ENCODE data around the gene GIGYF2. TPM values are rescaled to one million over a fixed set of nuclear protein-coding genes. Genes with fewer than 3 reads are reported as not detected.

GIGYF2 gene
- total RNA-seq, 1 donor from 2014 or later, result 61.1 TPM

- H3K9me3 Mint-ChIP-seq (ENCODE audit: unreplicated experiment), result no peaks in the 10 kb centered on the region
- H3K4me1 Mint-ChIP-seq (ENCODE audit: unreplicated experiment), result peaks cover 12% of the 10 kb centered on the region
- no peak overlapping the region for H3K27ac Mint-ChIP-seq (ENCODE audit: unreplicated experiment)
- no peak for TF ChIP-seq CTCF (IDR thresholded peaks at IDR 0.05; ENCODE audit: unreplicated experiment)
- no peak for DNase-seq (ENCODE audit: low spot score)
- peaks cover 3% of the 10 kb centered on the region for H3K36me3 Mint-ChIP-seq (ENCODE audit: low read depth, unreplicated experiment)
- no peak overlapping the region for H3K4me3 Mint-ChIP-seq (ENCODE audit: unreplicated experiment)
- peaks cover 7% of the 10 kb centered on the region for H3K27me3 Mint-ChIP-seq (ENCODE audit: unreplicated experiment)
These were observed 195.7 kb downstream of the GIGYF2 start for GRCh38 chr2:232892843-232893242.

GRCh38 chr2:232893834-232894233, 196.7 kb downstream of the GIGYF2 start:
- peaks cover 7% of the 10 kb centered on the region for H3K27me3 Mint-ChIP-seq (ENCODE audit: unreplicated experiment)

GRCh38 chr2:232894251-232894650, 197.1 kb downstream of the GIGYF2 start:
- Mint-ChIP-seq H3K9me3 (ENCODE audit: unreplicated experiment) (no peaks in the 10 kb centered on the region), H3K36me3 (ENCODE audit: low read depth, unreplicated experiment) (peaks cover 3% of the 10 kb centered on the region), H3K4me3 (ENCODE audit: unreplicated experiment) (no peak overlapping the region), H3K27ac (ENCODE audit: unreplicated experiment) (no peak overlapping the region), H3K27me3 (ENCODE audit: unreplicated experiment) (peaks cover 4% of the 10 kb centered on the region), H3K4me1 (ENCODE audit: unreplicated experiment) (peaks cover 12% of the 10 kb centered on the region)
- no peak for DNase-seq (ENCODE audit: low spot score)
- TF ChIP-seq CTCF (IDR thresholded peaks at IDR 0.05; ENCODE audit: unreplicated experiment), result no peak

More at GRCh38 chr2:232893834-232894233, 196.7 kb downstream of the GIGYF2 start:
- no peak for TF ChIP-seq CTCF (IDR thresholded peaks at IDR 0.05; ENCODE audit: unreplicated experiment)
- Mint-ChIP-seq H3K4me3 (ENCODE audit: unreplicated experiment) (no peak overlapping the region), H3K36me3 (ENCODE audit: low read depth, unreplicated experiment) (peaks cover 3% of the 10 kb centered on the region), H3K27ac (ENCODE audit: unreplicated experiment) (no peak overlapping the region), H3K4me1 (ENCODE audit: unreplicated experiment) (peaks cover 12% of the 10 kb centered on the region), H3K9me3 (ENCODE audit: unreplicated experiment) (no peaks in the 10 kb centered on the region)
- no peak for DNase-seq (ENCODE audit: low spot score)

- peaks cover 3% of the 10 kb centered on the region for H3K36me3 Mint-ChIP-seq (ENCODE audit: low read depth, unreplicated experiment)
- no peaks in the 10 kb centered on the region for H3K9me3 Mint-ChIP-seq (ENCODE audit: unreplicated experiment)
- no peak for TF ChIP-seq CTCF (IDR thresholded peaks at IDR 0.05; ENCODE audit: unreplicated experiment)
- H3K27ac Mint-ChIP-seq (ENCODE audit: unreplicated experiment), result no peak overlapping the region
- peaks cover 4% of the 10 kb centered on the region for H3K27me3 Mint-ChIP-seq (ENCODE audit: unreplicated experiment)
- H3K4me3 Mint-ChIP-seq (ENCODE audit: unreplicated experiment), result no peak overlapping the region
- H3K4me1 Mint-ChIP-seq (ENCODE audit: unreplicated experiment), result peaks cover 12% of the 10 kb centered on the region
- no peak for DNase-seq (ENCODE audit: low spot score)
These were observed 197.6 kb downstream of the GIGYF2 start for GRCh38 chr2:232894746-232895145.

GRCh38 chr2:232896111-232896510, 199.0 kb downstream of the GIGYF2 start:
- H3K4me3 Mint-ChIP-seq (ENCODE audit: unreplicated experiment), result no peak overlapping the region
- H3K4me1 Mint-ChIP-seq (ENCODE audit: unreplicated experiment), result peaks cover 3% of the 10 kb centered on the region
- H3K9me3 Mint-ChIP-seq (ENCODE audit: unreplicated experiment), result no peaks in the 10 kb centered on the region
- TF ChIP-seq CTCF (IDR thresholded peaks at IDR 0.05; ENCODE audit: unreplicated experiment), result no peak
- H3K27me3 Mint-ChIP-seq (ENCODE audit: unreplicated experiment), result peaks cover 4% of the 10 kb centered on the region
- peaks cover 3% of the 10 kb centered on the region for H3K36me3 Mint-ChIP-seq (ENCODE audit: low read depth, unreplicated experiment)
- H3K27ac Mint-ChIP-seq (ENCODE audit: unreplicated experiment), result no peak overlapping the region
- no peak for DNase-seq (ENCODE audit: low spot score)
